Inferior parietal cortex (tissue), 1 donor: ENCODE data around the gene RAD21L1.
"Not testable (repeated sequence)": the region's sequence is repeated elsewhere in the genome, so short reads cannot be mapped to it uniquely, and the experiment has no call there.

Experiments used
- DNase-seq: peaks from one replicate; pipeline ENCODE4 v3.0.0-alpha.2; 2016; ENCODE audit errors: extremely low spot score

Gene RAD21L1

GRCh38 chr20:1229541-1229940 is 3.7 kb downstream of the RAD21L1 start:
- DNase-seq = no peak

GRCh38 chr20:1232286-1233111 is 6.7 kb downstream of the RAD21L1 start:
- no peak for DNase-seq

- no peak for DNase-seq
Observed at GRCh38 chr20:1240549-1240948, 14.7 kb downstream of the RAD21L1 start.

GRCh38 chr20:1241456-1241855 is 15.6 kb downstream of the RAD21L1 start:
- no peak for DNase-seq

- DNase-seq = no peak
Observed at GRCh38 chr20:1242099-1242498, 16.3 kb downstream of the RAD21L1 start.

- DNase-seq = no peak
Observed at GRCh38 chr20:1242530-1242929, 16.7 kb downstream of the RAD21L1 start.

GRCh38 chr20:1245578-1245977 is 19.7 kb downstream of the RAD21L1 start:
- DNase-seq = no peak

GRCh38 chr20:1247689-1248088 is 21.8 kb downstream of the RAD21L1 start:
- DNase-seq = no peak

GRCh38 chr20:1250282-1250681 is 24.4 kb downstream of the RAD21L1 start:
- not testable (repeated sequence) for DNase-seq

GRCh38 chr20:1252416-1252815 is 26.6 kb downstream of the RAD21L1 start:
- no peak for DNase-seq

- DNase-seq = no peak
Observed at GRCh38 chr20:1254254-1254653, 28.4 kb downstream of the RAD21L1 start.

- no peak for DNase-seq
Observed at GRCh38 chr20:1255675-1256074, 29.8 kb downstream of the RAD21L1 start.

- no peak for DNase-seq
Observed at GRCh38 chr20:1263853-1264252, 38.0 kb downstream of the RAD21L1 start.

- DNase-seq = no peak
Observed at GRCh38 chr20:1264727-1265126, 38.9 kb downstream of the RAD21L1 start.

- DNase-seq = no peak
Observed at GRCh38 chr20:1265226-1265915, 39.5 kb downstream of the RAD21L1 start.

- DNase-seq = no peak
Observed at GRCh38 chr20:1265916-1266166, 40.0 kb downstream of the RAD21L1 start.

GRCh38 chr20:1266167-1266973 is 40.5 kb downstream of the RAD21L1 start, which contains the start of gene SNPH:
Gene SNPH (plus strand): TSS chr20:1266294. CDS start chr20:1296240, 29,946 bp downstream.
- no peak for DNase-seq

- DNase-seq = no peak
Observed at GRCh38 chr20:1267161-1267560, 41.3 kb downstream of the RAD21L1 start.

GRCh38 chr20:1267809-1268374 is 42.0 kb downstream of the RAD21L1 start:
- no peak for DNase-seq

GRCh38 chr20:1269235-1269634 is 43.4 kb downstream of the RAD21L1 start:
- DNase-seq = no peak

- DNase-seq = no peak
Observed at GRCh38 chr20:1269850-1270249, 44.0 kb downstream of the RAD21L1 start.
